Fibroblast of skin of left biceps (primary cell): ENCODE results near the gene CEP120.
"Not testable (repeated sequence)": the region's sequence is repeated elsewhere in the genome, so short reads cannot be mapped to it uniquely, and the experiment has no call there.

ENCODE experiments used
- DNase-seq, 2 experiments: peaks; one replicate each; pipeline ENCODE4 v3.0.0-alpha.2; 2013; ENCODE audit warnings: low read depth in 2 of 2

The CEP120 gene

DNA sequence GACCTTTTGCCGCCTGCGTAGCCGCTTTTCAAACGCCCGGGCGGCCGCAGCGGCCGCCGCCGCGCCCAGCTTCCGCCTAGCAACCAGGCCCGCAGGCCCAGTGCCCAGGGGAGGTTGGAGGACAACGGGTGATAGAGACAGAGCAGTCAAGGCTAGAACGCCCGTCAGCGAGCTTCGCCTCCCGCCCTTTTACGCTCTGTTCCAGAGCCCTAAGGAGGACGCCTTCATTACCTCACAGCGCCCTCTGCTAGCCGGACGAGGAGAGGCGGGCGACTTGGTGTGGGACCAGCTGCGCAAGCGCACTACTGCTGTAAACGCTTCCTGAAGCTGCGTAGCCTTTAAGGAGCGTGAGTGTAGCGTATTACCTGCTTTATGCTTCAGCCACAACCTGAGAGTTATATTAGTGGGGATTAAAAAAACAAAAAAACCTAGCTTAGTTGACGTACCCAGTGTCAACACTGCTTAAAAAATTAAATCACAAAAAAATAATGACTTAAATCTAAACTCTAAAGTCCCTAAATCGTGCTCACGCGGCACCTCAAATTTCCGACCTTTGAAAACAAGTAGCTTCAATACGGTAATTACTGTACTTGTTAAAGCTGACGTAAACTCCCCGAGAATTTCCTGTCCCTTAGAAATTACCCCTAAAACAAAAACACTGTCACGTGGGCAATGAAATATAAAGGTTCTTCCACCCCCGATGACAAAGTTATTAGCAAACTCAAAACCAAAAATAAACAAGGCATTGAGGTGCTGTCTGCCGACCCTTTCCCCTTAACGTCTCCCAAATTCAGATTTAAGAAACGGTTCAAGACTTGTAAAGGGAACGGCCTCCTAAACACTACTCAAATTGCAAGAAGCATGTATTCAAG, at the start of gene CEP120:
Gene CEP120 (minus strand): TSS at position 126 of the 872 bp plus-strand sequence. CDS start 405 bp downstream, outside the sequence.
- peak; percentile 97 for DNase-seq

DNA sequence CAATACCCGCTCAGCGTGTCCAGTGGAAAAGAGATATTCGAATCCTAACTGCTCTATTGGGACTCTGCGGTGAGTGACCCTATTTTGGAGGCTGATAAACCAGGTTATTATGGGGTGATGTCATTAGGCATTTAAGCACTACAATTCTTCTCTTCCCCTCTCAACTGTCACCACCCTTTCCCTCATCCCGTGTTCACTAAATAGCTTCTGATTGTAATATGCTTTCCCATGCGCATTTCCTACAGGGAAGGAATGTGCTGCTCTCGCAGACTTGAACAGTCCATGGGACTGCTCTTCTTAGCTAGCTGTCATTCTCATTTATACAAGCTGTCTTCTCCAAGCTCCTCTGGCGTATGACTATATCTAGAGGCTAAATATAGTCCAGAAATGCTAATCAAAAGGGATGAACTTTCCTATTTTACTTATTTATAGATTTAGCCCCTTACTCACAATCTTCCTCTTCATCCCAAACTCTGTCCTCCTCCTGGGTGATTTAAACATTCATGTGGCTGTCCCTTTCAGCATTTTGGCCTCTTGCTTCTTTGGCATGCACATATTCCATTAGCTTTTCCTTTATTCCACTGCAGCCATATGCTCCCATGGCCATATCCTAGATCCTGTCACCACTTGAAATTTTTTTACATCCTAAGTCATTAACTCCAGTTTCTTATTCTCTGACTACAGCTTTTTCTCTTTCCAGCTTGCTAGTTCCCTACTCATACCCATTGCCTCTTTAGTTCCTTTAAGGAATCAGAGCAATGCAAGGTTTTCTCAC, 49.1 kb upstream of the CEP120 start:
- peak in 1 of 2 experiments; percentile 7 for DNase-seq

DNA sequence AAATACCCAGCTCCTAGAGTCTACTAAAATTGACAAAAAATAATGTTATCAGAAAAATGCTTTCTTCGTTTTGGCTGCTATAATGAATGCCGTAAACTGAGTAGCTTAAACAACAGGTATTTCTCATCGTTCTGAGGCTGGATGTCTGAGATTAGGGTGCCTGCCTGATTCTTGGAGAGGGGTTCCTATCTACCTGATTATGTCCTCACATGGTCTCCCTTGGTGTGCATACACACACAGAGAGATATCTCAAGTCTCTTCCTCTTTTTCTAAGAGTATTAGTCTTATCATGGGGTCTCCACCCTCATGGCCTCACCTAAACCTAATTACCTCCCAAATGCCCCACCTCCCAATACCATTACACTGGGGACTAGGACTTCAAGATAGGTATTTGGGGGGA, 48.2 kb upstream of the CEP120 start:
- no peak for DNase-seq

DNA sequence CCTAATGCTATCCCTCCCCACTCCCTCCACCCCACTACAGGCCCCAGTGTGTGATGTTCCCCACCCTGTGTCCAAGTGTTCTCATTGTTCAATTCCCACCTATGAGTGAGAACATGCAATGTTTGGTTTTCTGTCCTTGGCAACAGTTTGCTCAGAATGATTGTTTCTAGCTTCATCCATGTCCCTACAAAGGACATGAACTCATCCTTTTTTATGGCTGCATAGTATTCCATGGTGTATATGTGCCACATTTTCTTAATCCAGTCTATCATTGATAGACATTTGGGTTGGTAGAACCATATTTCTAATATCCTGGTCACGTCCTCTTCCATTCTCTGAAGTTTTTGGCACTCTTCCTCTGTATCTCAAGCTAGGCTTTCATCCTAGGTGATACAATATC, 43.6 kb upstream of the CEP120 start:
- DNase-seq: not testable (repeated sequence)

DNA sequence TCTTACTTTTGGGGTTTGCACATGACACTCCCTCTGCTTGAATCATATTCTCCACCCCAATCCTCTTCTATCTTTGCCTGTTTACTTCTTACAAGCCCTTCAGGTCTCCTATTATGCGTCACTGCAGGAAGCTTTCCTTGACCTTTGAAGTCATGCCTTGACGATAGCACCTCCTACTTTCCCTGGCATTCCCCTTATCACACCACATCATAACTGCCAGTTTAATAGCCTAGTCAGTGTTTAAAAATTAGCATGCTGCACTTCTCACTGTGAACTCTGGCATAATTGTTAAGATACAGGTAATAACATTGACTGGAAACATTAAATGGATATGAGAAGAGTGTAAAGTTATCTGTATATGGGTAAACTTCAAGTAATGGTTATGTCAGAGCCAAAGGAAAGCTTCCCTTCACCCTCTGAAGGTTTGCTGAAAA, 37.1 kb upstream of the CEP120 start:
- DNase-seq: no peak

DNA sequence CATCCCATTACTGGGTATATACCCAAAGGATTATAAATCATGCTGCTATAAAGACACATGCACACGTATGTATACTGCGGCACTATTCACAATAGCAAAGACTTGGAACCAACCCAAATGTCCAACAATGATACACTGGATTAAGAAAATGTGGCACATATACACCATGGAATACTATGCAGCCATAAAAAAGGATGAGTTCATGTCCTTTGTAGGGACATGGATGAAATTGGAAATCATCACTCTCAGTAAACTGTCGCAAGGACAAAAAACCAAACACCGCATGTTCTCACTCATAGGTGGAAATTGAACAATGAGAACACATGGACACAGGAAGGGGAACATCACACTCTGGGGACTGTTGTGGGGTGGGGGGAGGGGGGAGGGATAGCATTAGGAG, 35.8 kb upstream of the CEP120 start:
- DNase-seq: not testable (repeated sequence)

DNA sequence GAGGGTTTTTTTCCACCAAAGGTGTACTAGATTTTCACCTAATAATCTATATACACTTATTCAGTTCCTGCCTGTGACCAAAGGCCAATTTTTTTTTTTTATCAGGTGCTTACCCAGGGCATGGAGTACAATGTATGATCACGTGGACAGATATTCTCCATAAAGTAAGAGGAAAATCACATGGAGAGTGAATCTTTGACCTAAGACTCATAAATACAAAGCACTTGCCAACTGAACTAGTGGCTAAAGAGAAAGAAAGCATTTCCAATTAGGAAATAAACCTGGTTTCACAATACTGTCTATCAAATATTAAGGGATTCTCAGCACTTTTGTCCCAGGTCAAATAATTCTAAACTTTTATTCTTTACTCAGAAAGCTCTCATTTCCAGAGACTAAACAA, 33.0 kb upstream of the CEP120 start:
- DNase-seq: no peak

DNA sequence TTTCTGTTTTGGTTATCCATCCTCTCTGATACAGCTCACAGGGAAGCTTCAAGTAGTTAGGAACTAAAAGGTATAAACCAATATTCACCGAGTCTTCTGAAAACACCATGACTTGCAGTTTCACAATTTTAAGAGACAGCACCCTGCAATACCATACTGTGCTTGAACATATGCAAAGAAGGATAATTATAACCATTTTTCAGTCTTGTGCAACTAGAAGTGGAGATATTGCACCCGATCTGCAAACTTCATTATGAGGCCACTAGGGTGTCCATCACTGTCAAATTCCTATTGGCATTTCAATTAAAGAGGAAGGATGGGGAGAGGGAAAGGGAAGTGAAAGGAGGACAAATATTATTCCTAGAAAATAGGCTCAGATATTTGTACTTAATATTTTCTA, 32.4 kb upstream of the CEP120 start:
- DNase-seq: no peak

DNA sequence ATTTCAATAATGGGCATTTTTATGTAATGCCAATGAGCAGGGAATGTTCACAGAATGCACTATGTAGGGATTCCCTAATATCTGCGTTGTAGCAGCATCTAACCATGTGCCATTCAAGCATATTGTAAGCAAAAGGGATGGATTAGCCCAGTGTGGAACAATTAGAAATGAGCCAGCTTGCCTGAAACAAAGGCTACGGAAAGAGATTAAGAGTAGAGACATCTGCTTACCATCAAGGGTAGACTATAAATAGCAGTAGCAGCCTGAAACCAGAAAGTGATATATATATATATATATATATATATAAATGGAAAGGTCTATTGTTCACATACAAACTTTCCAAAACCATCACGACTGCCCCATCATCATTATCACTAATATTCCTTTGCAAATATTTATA, 31.9 kb upstream of the CEP120 start:
- DNase-seq: no peak

DNA sequence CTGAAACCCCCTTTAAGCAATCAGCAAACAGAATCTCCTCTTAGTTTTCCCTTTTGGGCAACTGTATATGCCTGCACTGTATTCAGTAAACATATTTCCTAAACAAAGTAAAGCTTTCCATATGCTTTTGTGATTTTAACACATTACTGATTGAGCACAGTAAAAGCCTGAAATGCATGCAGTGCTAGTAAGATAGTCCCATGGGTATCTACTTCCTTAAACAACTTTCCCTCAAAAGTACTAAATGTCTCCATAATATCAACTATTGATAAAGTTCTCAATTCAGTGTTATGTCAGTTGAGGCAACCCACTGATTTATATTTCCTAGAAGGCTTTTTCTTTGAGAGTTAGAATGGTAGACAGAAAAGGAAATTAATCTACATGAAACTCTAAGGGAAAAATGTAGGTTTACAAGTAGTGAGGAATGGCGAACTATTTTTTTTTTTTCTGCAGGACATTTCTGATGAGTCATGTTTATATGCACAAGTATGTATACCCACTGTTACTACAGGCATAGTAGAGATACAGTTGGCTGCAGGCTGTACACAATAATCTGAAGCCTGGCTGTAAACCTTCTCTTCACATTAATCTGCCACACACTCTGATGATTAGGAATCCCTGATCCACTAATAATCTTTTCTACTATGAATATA, 31.2 kb upstream of the CEP120 start:
- DNase-seq: no peak

DNA sequence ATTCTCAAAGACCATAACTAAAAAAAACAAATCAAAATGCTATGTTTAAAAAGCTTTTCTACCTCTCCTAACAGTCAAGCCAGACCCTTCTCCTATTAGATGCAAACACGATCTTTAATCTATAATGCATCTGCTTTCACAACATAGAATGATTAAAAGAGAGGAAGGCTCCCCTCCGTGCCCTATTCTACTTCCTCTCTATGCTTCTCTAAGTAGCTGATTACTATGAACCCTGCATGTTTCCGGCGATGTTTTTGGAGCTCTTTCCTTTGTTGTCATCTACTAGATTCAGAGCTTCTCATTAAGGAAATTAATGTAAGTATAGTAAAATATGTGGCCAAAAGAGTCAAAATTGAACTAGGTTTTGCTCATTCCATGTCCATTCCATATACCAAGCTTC, 29.2 kb upstream of the CEP120 start:
- DNase-seq: no peak

DNA sequence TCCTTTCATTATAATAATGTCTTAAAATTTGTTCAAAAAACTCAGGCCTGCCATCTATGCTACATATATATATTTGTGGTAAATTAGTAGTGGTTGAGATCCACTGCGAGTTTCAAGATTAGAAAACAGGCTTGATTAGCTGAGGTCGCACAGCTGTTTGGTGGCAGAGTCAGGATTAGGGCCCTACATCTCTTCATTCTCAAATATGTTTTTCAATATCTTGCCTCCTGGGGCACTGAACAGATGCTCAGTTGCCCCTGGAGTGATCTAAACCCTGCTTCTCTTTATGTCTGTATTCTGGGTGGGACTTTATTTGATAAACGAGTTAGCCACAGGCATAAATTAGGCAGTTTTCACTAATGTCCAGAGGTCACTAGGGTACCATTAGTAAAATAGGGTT, 27.8 kb upstream of the CEP120 start:
- no peak for DNase-seq

DNA sequence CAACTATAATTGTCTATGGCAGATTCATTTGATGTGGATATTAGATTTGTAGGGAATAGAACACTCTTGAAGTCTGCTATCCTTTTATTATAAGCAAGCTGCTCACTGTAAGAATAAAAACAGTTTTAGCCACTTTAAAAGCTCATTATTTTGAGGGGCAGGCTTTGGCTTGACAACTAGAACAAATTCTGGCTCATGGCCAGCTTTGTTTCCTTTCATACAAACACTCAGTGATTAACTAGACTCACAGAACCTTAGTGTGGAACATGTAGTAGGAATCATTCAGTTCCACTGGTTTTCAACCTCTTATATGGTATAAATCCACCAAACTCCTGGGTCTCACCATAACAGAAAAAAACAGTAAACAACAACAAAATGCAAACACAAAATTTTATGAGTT, 27.4 kb upstream of the CEP120 start:
- no peak for DNase-seq

DNA sequence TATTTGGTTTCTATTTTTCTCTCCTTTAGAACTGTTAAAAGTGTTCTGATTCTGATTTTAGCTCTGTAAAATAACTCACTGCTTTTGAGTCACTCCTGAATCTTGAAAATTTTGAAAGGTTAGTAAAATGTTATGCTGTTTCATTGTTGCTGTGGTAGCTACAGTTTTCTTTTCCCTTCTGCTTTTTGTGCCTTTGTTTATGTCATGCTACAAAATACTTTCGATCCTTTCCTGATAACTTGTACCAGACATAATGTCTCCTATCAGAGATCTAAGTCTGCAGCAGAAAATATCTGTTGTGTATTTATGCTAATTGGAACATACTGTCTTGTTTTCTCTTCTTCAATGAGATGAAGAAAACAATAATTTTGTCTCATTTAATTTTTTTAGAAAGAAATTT, 26.9 kb upstream of the CEP120 start:
- no peak for DNase-seq

DNA sequence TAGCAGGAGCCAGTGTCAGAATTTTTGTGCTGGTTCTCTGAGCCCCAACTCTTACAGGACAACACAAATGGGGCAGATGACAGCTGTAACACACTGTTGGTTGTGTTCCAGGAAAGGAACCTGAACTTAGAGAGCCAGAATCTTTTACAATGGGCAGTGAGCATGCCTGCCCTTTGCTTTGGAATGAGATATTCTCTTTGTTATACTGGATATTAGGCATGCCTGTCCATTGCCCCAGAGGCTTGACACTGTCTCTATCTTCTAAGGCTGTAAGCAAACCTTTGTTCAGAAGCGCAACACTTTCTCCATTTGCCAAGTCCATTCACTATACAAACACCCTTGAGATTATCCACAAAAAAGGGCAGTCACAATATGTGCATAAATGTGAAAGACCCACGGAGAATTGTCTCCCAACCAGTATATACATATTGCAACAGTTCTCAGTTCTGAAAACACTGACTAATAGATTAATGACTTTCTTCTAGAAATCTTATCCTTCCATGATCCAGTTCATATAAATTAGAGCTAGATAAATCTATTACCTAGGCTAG, 26.3 kb upstream of the CEP120 start:
- no peak for DNase-seq

DNA sequence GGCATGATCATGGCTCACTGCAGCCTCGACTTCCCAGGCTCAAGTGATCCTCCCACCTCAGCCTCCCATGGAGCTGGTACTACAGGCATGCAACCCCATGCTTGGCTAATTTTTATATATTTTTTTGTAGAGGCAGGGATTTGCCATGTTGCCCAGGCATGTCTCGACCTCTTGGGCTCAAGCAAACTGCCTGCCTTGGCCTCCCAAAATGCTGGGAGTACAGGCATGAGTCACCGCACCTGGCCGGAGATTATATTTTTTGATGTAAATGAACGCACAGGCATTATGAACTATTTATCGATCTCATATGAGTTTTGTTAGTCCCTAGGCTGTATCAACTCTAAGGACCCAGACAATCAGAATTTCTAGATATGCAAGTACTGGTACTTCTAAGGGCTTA, 25.5 kb upstream of the CEP120 start:
- no peak for DNase-seq

DNA sequence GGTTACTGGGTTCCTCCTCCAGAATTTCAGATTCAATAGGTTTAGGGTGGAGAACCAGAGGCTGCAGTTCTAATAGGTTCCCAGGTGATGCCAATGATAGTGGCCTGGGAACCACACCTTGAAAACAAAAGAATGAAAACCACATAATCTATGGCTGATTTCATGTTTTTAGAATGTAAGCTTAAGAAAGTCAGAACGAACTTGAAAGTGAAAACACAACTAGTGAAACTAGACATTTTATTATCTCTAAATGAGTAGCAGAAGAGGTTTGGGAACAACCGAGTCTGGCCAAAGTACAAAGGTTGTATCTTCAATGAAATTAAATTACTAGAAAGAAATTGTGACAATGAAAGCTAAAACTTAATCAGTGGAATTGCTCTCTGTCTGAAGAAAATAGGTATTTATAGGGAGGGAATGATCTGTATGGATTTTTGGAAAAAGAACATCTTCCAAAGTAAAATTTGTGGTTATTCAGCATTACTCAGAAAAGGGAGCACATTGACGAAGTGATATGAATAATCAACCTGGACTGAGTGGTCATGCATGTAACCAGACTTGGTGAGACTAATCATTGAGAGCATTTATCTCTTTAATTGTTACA, 24.9 kb upstream of the CEP120 start:
- DNase-seq: no peak

DNA sequence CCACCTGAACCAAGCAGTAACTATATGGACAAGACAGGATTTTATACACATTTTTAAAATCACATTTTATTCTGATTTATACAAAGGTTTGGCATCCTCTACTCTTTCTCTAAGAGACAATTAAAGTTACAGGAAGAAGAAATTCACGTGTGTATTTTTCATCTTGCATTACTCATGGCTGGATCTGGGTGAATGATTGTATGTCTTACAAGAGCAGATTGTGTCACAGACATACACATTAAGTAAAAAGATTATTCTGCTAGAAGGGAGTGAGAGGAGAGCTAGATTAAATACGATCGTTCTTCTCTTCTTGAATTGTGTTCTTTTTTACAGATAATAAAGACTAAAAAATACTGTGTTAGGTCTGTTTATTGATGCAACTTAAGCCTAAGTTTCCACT, 20.8 kb upstream of the CEP120 start:
- DNase-seq: no peak

DNA sequence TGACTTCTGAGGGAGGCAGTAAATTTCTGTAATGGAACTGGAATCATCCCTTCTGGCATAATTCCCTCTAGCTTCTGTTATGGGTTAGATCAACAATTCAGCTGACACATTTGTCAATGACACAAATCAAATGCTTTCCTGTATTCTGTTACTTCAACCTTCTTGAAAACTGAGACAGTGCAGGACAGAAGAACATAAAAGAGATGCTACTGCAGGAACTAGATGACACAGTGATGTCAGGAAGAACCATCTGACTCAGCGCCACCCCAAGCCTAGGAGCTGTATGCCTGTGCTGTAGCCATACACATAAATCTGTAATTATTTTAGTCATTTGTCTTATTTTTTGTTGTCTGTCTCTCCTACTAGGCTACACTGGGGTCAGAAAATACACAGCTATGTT, 18.2 kb upstream of the CEP120 start:
- DNase-seq: no peak

DNA sequence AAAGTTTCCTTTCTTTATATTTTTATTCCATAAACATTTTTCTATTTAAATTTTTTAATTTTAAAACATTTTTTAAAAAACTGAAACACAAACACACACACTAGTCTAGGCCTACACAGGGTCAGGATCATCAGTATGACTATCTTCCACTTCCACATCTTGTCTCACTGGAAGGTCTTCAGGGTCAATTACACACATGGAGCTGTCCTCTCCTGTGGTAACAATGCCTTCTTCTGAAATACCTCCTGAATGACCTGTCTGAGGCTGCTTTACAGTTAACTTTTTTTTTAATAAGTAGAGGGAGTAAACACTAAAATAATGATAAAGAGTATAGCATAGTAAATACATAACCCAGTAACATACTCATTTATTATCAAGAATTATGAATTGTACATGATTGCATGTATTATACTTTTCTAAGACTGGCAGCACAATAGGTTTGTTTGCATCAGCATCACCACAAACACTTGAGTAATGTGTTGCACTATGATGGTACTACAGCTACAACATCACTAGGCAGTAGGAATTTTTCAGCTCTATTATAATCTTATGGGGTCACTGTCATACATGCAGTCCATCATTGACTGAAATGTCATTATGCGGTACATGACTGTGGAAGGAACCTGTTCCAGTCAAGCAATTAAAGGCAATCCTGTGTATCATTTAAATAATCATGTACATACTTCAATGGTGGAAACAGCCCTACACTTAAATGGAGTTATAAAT, 17.4 kb upstream of the CEP120 start:
- DNase-seq: no peak

DNA sequence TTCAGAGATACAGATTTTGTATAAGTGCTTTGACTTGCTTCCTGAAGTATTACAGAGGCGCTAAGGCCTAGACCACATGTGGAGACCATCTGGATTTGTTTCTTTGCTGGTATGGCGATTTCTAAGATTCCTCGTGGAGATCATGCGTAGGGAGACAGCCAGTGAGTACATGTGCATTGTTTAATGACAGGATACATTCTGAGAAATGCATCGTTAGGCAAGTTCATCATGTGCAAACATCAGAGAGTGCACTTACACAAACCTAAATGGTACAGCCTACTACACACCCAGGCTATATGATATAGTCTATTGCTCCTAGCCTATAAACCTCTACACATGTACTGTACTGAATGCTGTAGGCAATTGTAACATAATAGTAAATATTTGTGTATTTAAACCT, 16.5 kb upstream of the CEP120 start:
- peak; percentile 67 to 68 for DNase-seq
